Putamen (tissue), 1 donor: ENCODE data around the gene LMCD1.

ENCODE experiments used
- DNase-seq: peaks from one replicate; pipeline ENCODE4 v3.0.0-alpha.2; 2016; ENCODE audit warnings: low spot score

LMCD1 gene

GRCh38 chr3:8484409-8485140, 17.0 kb upstream of the LMCD1 start:
- no peak for DNase-seq

GRCh38 chr3:8485141-8485870, 16.3 kb upstream of the LMCD1 start:
- no peak for DNase-seq

- DNase-seq: no peak
Observed at GRCh38 chr3:8485943-8486342, 15.7 kb upstream of the LMCD1 start.

- no peak for DNase-seq
Observed at GRCh38 chr3:8486434-8486833, 15.2 kb upstream of the LMCD1 start.

GRCh38 chr3:8486936-8487335, 14.7 kb upstream of the LMCD1 start:
- DNase-seq: no peak

GRCh38 chr3:8488411-8488810, 13.2 kb upstream of the LMCD1 start:
- no peak for DNase-seq

GRCh38 chr3:8488877-8489276, 12.7 kb upstream of the LMCD1 start:
- no peak for DNase-seq

GRCh38 chr3:8489278-8489792, 12.3 kb upstream of the LMCD1 start:
- DNase-seq: no peak

- DNase-seq: no peak
Observed at GRCh38 chr3:8490079-8490552, 11.5 kb upstream of the LMCD1 start.

GRCh38 chr3:8491271-8492144, 10.1 kb upstream of the LMCD1 start:
- DNase-seq: no peak

GRCh38 chr3:8492744-8493511, 8.7 kb upstream of the LMCD1 start:
- DNase-seq: no peak

GRCh38 chr3:8493744-8494143, 7.9 kb upstream of the LMCD1 start:
- DNase-seq: no peak

GRCh38 chr3:8494327-8494726, 7.3 kb upstream of the LMCD1 start:
- DNase-seq: no peak

GRCh38 chr3:8497582-8497981, 4.0 kb upstream of the LMCD1 start:
- no peak for DNase-seq

- peak; percentile 94 for DNase-seq
Observed at GRCh38 chr3:8499181-8499611, 2.4 kb upstream of the LMCD1 start.

GRCh38 chr3:8500319-8500988, 1.2 kb upstream of the LMCD1 start:
- DNase-seq: peak; percentile 75

GRCh38 chr3:8500989-8501370, 643 bp upstream of the LMCD1 start:
- no peak for DNase-seq

- no peak for DNase-seq
Observed at GRCh38 chr3:8503461-8503860, 1.8 kb downstream of the LMCD1 start.

GRCh38 chr3:8503871-8504610, 2.4 kb downstream of the LMCD1 start:
- no peak for DNase-seq

- no peak for DNase-seq
Observed at GRCh38 chr3:8504611-8504973, 3.0 kb downstream of the LMCD1 start.
